ENCODE data around the gene F2. TPM values are rescaled to one million over a fixed set of nuclear protein-coding genes. Genes with fewer than 3 reads are reported as not detected.
"Not testable (repeated sequence)": the region's sequence is repeated elsewhere in the genome, so short reads cannot be mapped to it uniquely, and the experiment has no call there.

F2 gene
- total RNA-seq, 2 donors from 2014 or later: 0.89 to 1.5 TPM

DNA sequence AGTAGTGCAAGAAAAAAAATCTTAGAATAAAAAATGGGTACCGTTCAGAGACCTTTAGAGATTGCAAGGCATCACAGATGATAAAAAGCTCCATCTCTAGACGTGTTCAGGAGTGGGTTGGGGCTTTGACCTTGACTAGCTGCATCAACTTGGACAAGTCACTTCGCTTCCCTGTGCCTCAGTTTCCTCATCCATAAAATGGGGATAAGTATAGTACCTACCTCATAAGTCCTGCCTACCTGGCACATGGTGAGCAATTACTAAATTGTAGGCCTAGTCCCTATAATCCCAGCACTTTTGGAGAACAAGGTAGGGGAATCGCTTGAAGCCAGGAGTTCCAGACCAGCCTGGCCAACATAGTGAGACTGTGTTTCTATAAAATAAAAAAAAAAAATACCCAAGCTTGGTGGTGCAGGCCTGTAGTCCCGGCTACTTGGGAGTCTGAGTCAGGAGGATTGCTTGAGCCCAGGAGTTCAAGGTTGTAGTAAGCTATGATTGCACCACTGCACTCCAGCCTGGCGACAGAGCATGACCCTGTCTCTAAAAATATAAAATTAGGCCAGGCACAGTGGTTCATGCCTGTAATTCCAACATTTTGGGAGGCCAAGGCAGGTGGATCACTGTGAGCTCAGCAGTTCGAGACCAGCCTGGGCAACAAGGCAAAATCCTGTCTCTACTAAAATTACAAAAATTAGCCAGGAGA, 6.0 kb upstream of the F2 start:
- Mint-ChIP-seq H3K36me3 (ENCODE audit: low read depth) (no peaks in the 10 kb centered on the region), H3K4me1 (peaks cover under 1% of the 10 kb centered on the region), H3K27ac (no peak overlapping the region), H3K9me3 (no peaks in the 10 kb centered on the region), H3K27me3 (ENCODE audit: insufficient read depth) (no peaks in the 10 kb centered on the region), H3K4me3 (no peak overlapping the region)
- H3K36me3 ChIP-seq (ENCODE audit: control insufficient read depth, insufficient read depth, low read length): peaks cover 9% of the 10 kb centered on the region
- 89 to 94% methylated on average over 7 of the region's 7 CpGs for WGBS, 2 experiments (ENCODE audit: insufficient coverage in 1 of 2, insufficient read length in 1 of 2)
- H3K4me1 ChIP-seq (ENCODE audit: control insufficient read depth, insufficient read depth, low read length): no peaks in the 10 kb centered on the region
- H3K27ac ChIP-seq (ENCODE audit: low read depth, low read length): no peak overlapping the region
- no peak overlapping the region for H3K4me3 ChIP-seq (ENCODE audit: low read length)
- H3K27me3 ChIP-seq (ENCODE audit: control insufficient read depth, insufficient read depth, low read length, poor library complexity, severe bottlenecking): no peaks in the 10 kb centered on the region
- no peaks in the 10 kb centered on the region for H3K9me3 ChIP-seq (ENCODE audit: control insufficient read depth, low read length)
- DNase-seq: no peak
- no peak overlapping the region for H3K9ac ChIP-seq (ENCODE audit: extremely low read depth, low read length, poor library complexity, severe bottlenecking)
- TF ChIP-seq, protein P1, sequence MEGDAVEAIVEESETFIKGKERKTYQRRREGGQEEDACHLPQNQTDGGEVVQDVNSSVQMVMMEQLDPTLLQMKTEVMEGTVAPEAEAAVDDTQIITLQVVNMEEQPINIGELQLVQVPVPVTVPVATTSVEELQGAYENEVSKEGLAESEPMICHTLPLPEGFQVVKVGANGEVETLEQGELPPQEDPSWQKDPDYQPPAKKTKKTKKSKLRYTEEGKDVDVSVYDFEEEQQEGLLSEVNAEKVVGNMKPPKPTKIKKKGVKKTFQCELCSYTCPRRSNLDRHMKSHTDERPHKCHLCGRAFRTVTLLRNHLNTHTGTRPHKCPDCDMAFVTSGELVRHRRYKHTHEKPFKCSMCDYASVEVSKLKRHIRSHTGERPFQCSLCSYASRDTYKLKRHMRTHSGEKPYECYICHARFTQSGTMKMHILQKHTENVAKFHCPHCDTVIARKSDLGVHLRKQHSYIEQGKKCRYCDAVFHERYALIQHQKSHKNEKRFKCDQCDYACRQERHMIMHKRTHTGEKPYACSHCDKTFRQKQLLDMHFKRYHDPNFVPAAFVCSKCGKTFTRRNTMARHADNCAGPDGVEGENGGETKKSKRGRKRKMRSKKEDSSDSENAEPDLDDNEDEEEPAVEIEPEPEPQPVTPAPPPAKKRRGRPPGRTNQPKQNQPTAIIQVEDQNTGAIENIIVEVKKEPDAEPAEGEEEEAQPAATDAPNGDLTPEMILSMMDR (conservative IDR thresholded peaks at IDR 0.05): no peak

DNA sequence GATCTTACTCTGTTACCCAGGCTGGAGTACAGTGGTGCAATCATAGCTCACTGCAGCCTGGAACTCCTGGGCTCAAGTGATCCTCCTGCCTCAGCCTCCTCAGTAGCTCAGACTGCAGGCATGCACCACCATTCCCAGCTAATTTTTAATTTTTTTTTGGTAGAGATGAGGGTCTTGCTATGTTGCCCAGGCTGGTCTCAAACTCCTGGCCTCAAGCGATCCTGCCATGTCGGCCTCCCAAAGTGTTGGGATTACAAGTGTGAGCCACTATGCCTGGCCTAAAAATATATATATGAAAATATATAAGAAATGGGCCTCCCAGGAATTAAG, 1.2 kb upstream of the F2 start:
- peaks cover 15% of the 10 kb centered on the region for H3K4me1 Mint-ChIP-seq
- not testable (repeated sequence) for H3K36me3 Mint-ChIP-seq (ENCODE audit: low read depth); H3K4me3 Mint-ChIP-seq; H3K9ac ChIP-seq (ENCODE audit: extremely low read depth, low read length, poor library complexity, severe bottlenecking); H3K9me3 Mint-ChIP-seq; H3K36me3 ChIP-seq (ENCODE audit: control insufficient read depth, insufficient read depth, low read length); H3K4me3 ChIP-seq (ENCODE audit: low read length); H3K27me3 Mint-ChIP-seq (ENCODE audit: insufficient read depth); H3K4me1 ChIP-seq (ENCODE audit: control insufficient read depth, insufficient read depth, low read length); H3K9me3 ChIP-seq (ENCODE audit: control insufficient read depth, low read length); H3K27ac Mint-ChIP-seq; H3K27ac ChIP-seq (ENCODE audit: low read depth, low read length); DNase-seq; H3K27me3 ChIP-seq (ENCODE audit: control insufficient read depth, insufficient read depth, low read length, poor library complexity, severe bottlenecking)
- 100% methylated on average over 2 of the region's 2 CpGs; no CpG with 5 or more reads in 1 of the 2 experiments for WGBS, 2 experiments (ENCODE audit: insufficient coverage in 1 of 2, insufficient read length in 1 of 2)

DNA sequence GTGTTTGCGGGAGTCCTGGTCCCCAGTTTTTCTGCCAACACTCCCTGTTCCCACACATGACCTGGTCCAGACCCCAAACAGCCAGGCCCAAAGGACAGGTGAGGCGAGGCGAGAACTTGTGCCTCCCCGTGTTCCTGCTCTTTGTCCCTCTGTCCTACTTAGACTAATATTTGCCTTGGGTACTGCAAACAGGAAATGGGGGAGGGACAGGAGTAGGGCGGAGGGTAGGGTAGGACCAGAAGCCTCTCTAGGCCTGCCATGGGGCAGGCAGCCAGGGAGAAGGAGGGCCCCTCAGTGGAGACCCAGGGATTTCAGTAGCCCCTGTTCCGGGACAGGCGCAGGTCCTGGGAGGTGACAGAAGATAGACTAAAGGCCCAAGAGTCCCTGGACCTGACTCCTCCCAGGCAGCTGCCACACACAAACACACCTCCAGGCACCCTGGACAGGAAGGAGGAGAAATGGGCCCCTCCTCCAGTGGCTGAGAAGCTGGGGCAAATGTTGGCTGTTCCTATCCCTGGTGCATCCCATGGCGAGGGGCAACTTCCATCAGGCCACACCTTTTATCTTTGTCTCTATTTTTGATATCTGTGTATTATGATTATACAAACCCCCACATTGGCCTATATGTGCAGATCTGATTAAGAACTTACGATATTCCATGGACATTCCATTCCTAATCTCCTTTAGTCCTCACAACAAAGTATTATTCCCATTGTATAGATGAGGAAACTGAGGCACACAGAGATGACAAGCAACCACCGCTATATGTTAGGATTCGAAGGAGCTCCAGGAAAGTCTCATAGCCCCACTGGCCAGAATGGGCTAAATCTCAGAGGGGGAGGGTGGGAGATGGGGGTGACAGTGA, 626 bp upstream of the F2 start:
- H3K36me3 ChIP-seq (ENCODE audit: control insufficient read depth, insufficient read depth, low read length): no peaks in the 10 kb centered on the region
- no peak overlapping the region for H3K27ac Mint-ChIP-seq
- no peak overlapping the region for H3K4me3 ChIP-seq (ENCODE audit: low read length)
- no peaks in the 10 kb centered on the region for H3K27me3 ChIP-seq (ENCODE audit: control insufficient read depth, insufficient read depth, low read length, poor library complexity, severe bottlenecking)
- no peak overlapping the region for H3K9ac ChIP-seq (ENCODE audit: extremely low read depth, low read length, poor library complexity, severe bottlenecking)
- TF ChIP-seq, protein P1 (conservative IDR thresholded peaks at IDR 0.05): no peak
- no peaks in the 10 kb centered on the region for H3K27me3 Mint-ChIP-seq (ENCODE audit: insufficient read depth)
- H3K27ac ChIP-seq (ENCODE audit: low read depth, low read length): no peak overlapping the region
- peak; percentile 63 for DNase-seq
- no peaks in the 10 kb centered on the region for H3K9me3 ChIP-seq (ENCODE audit: control insufficient read depth, low read length)
- 72 to 93% methylated on average over 2 to 9 of the region's 11 CpGs for WGBS, 2 experiments (ENCODE audit: insufficient coverage in 1 of 2, insufficient read length in 1 of 2)
- no peaks in the 10 kb centered on the region for H3K9me3 Mint-ChIP-seq
- no peak overlapping the region for H3K4me3 Mint-ChIP-seq
- no peaks in the 10 kb centered on the region for H3K4me1 ChIP-seq (ENCODE audit: control insufficient read depth, insufficient read depth, low read length)
- H3K4me1 Mint-ChIP-seq: peaks cover 15% of the 10 kb centered on the region
- H3K36me3 Mint-ChIP-seq (ENCODE audit: low read depth): no peaks in the 10 kb centered on the region
